HG03060 (cell line): ENCODE results near the gene STXBP4.

Source experiments
- ATAC-seq: cut with Tn5 transposase; IDR thresholded peaks from one replicate; pipeline ENCODE4 v1.9.1; 2021; ENCODE audit warnings: low read depth, moderate number of reproducible peaks; ENCODE audit not compliant: unreplicated experiment

The STXBP4 gene

DNA sequence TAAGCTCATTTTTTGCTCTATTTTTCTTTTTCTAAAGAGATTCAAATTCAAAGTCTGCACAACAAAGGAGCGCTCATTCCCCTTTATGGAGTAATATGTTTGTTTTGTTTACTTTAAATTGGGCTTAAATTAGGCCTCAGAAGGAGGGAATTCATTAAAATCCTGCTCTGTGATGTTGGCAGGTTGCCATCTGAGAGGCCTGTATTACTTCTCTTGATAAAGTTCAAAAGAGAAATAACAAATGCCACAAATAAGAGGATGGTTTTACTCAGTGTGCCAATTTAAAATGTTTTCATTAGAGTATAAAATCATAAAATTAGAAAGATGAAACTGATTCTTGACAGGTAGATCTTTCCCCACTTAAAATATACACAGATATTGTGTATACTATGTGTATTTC is 241.7 kb downstream of the STXBP4 start:
- no peak for ATAC-seq

DNA sequence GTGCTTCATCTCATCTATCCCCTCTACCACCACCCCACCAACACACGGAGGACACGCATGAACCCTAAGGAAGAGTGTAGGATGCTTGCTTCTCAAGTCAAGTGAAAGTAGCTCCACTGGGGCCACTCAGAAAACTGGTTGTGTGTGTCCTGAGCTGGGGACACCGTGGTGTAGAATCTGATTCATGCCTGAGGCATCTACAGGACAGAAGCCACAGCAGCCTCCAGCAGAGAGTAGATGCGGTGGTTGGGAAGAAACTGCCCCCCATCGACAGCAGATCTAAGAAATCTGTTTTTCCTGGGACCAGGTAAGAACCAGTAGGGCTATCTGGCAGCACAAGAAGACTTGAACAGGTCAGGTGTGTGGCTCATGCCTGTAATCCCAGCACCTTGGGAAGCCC is 244.3 kb downstream of the STXBP4 start:
- no peak for ATAC-seq

DNA sequence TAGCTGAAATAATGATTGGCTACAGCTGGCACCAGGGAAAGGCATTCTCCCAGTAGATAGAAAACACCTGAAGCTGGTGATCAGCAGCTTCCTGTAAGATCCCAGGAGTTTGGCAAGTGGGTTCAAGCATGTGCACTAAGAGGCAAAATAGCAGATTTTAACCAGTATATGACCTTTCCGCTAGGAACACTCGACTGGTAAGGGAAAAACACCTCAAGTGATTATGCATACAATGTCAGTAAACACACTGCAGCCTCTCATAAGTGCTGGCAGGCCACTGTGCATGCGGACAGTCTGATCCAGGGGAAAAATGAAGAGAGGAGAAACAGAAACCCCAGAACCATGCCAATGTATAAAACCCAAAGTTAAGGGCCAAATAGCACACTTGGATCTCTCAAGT is 247.1 kb downstream of the STXBP4 start:
- ATAC-seq = no peak

DNA sequence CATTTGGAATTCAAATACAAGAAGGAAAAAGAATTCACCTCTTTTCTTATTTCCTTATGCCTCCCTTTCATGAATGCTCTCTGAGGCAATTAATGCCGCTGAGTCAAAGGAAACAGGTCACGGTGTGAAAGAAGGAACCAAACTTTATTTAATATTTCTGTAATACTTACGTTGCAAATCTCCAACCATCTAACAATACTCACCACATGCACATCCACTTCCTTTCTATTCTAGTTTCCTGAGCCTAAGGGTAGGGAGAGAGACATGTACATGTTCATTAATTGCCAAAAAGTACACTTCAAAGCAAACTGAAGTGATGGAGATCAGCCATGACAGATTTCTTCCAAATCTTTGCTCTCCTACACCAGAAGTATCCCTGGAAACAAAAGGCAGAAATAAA is 248.3 kb downstream of the STXBP4 start:
- no peak for ATAC-seq

DNA sequence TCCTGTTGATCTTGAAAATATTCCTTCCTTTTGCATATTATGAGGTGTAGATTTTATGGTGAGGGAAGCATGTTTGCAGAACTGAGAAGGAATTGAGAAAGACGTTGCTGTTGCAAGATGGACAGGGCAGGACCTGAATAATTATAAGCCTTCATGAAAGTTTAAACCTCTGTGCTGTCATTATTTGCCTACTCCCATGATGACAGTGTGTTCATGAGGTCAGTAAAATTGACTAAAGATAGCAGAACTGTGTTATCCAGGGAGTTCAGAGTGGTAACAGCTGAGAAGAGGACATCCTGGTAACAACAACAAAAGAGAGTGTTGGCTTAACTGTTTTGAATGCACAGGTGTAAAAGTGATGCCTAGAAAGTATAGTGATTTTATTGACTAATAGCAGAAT is 250.9 kb downstream of the STXBP4 start:
- no peak for ATAC-seq

DNA sequence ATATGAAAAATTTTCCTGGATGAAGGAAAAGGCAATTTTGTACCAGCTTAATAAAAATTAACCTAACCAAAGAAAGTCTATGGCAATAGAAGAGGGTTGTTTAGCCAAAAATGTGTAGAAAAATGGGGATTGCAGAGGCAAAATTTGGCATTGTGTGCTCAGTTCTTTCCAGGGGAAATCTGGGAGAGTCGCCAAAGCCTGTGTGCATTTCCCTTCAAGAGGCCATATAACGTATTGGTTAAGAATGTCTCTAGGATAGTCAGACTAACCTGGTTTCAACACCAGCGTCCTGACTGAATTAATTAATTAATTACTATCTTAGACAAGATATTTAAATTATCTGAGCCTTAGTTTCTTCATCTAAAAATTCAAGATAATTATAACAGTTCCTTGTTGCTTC is 251.4 kb downstream of the STXBP4 start:
- no peak for ATAC-seq
